Spleen (tissue), 11 donors: Measurements from ENCODE around the gene VENTX. TPM values are rescaled to one million over a fixed set of nuclear protein-coding genes. Genes with fewer than 3 reads are reported as not detected.

ENCODE experiments used
- DNase-seq: peaks from one replicate; pipeline ENCODE4 v3.0.0-alpha.2; 2020
- H3K27ac ChIP-seq, 8 donors: fragments of 200-600 bp; sonication (generic) in 7 of 8; 1 replicate in 4 of 8; 2 replicates in 4 of 8; pipeline versions ENCODE4 v1.5.0 to v1.8.0; 2016 to 2021; ENCODE audit warnings: inconsistent platforms in 4 of 8, mild to moderate bottlenecking in 4 of 8, moderate library complexity in 1 of 8
- H3K27me3 ChIP-seq, 7 donors: fragments of 200-600 bp; sonication (generic) in 6 of 7; replicated peaks in 1 of 7; 1 replicate in 4 of 7; 2 replicates in 3 of 7; pipeline versions ENCODE4 v1.5.0 to v1.8.0; 2016 to 2021; ENCODE audit warnings: inconsistent platforms in 3 of 7, mild to moderate bottlenecking in 1 of 7
- H3K36me3 ChIP-seq, 6 donors: fragments of 200-600 bp; sonication (generic) in 5 of 6; 1 replicate in 4 of 6; 2 replicates in 2 of 6; pipeline versions ENCODE4 v1.5.0 to v1.8.0; 2016 to 2021; ENCODE audit warnings: inconsistent platforms in 2 of 6
- H3K4me1 ChIP-seq, 6 donors: fragments of 200-600 bp; sonication (generic) in 5 of 6; 1 replicate in 3 of 6; 2 replicates in 3 of 6; pipeline versions ENCODE4 v1.5.0 to v1.8.0; 2016 to 2021; ENCODE audit warnings: inconsistent platforms in 3 of 6
- H3K4me3 ChIP-seq, 8 donors: fragments of 200-600 bp; sonication (generic) in 7 of 8; 1 replicate in 4 of 8; 2 replicates in 4 of 8; pipeline versions ENCODE4 v1.5.0 to v1.8.0; 2016 to 2021; ENCODE audit warnings: inconsistent platforms in 4 of 8, mild to moderate bottlenecking in 4 of 8, moderate library complexity in 2 of 8
- H3K9me3 ChIP-seq, 8 donors: fragments of 200-600 bp; sonication (generic) in 7 of 8; 1 replicate in 4 of 8; 2 replicates in 4 of 8; pipeline versions ENCODE4 v1.5.0 to v1.8.0; 2016 to 2021; ENCODE audit warnings: inconsistent platforms in 4 of 8
- POLR2A ChIP-seq, 3 donors: fragments of 450-650 bp; IDR thresholded peaks; one replicate each; pipeline ENCODE4 v1.5.1; 2017; ENCODE audit warnings: antibody characterized with exemption in 3 of 3, mild to moderate bottlenecking in 1 of 3
- POLR2AphosphoS5 ChIP-seq, 3 donors: sonication (generic); formaldehyde crosslinking; IDR thresholded peaks; one replicate each; pipeline ENCODE4 v1.5.1; 2017; ENCODE audit warnings: antibody characterized with exemption in 3 of 3
- whole genome bisulfite sequencing, 5 donors: extraction: QIAGEN DNeasy Blood & Tissue Kit in 3 of 5; methylation state at CpG; one replicate each; pipeline versions ENCODE4 v1.1.5 to v1.1.7; 2013 to 2018; 5-methylcytosine and 5-hydroxymethylcytosine counted together
- intact Hi-C: fragments of 100-400 bp; cut with DNase I; formaldehyde crosslinking; loops from one replicate; pipeline ENCODE4 v1.15.0; 2023; ENCODE audit warnings: low total_unique reads
- polyA plus RNA-seq, 3 donors: library from polyadenylated mRNA; stranded (reverse); fragments of 200-250 nt; gene quantifications; one replicate each; pipeline ENCODE4 v1.2.1, GENCODE V29; 2013
- total RNA-seq, 7 donors: library from RNA; depleted of rRNA in 3 of 7; stranded (reverse); fragments of >200 nt in 3 of 7; fragmentation: NEBNext Ultra II Directional in 4 of 7; extraction: Animal tissue kit (Norgen Biotek cat#: 25700) in 4 of 7; gene quantifications; one replicate each; pipeline versions ENCODE4 v1.1.0 to v1.2.1, GENCODE V29; 2016 to 2021
- TF ChIP-seq, protein P1 (sequence below), 11 experiments: fragments of 200-600 bp in 7 of 11; fragments of 450-650 bp in 4 of 11; sonication (generic) in 4 of 11; IDR thresholded peaks in 8 of 11; conservative IDR thresholded peaks in 3 of 11; 1 replicate in 7 of 11; 2 replicates in 4 of 11; pipeline versions ENCODE4 v1.4.0 to v1.8.0; 2016 to 2021; ENCODE audit warnings: antibody characterized with exemption in 11 of 11, inconsistent platforms in 4 of 11, mild to moderate bottlenecking in 1 of 11
- donor health status: healthy with polysubstance abuse.
- donor health status: DM: no; HTN: no; CAD: no; lungs with moderate emphysema.
- donor health status: DM: no; HTN: no; CAD: no.
- donor health status: Bipolar disorder and iron deficiency.
- donor health status: healthy.
- donor health status: DM: no; HTN: no; CAD: no.
- donor health status: DM: yes; HTN: yes; CAD: no.

Gene VENTX
- total and polyA plus RNA-seq, 10 donors: 0.76 to 10.4 (median 3.2) TPM

DNA sequence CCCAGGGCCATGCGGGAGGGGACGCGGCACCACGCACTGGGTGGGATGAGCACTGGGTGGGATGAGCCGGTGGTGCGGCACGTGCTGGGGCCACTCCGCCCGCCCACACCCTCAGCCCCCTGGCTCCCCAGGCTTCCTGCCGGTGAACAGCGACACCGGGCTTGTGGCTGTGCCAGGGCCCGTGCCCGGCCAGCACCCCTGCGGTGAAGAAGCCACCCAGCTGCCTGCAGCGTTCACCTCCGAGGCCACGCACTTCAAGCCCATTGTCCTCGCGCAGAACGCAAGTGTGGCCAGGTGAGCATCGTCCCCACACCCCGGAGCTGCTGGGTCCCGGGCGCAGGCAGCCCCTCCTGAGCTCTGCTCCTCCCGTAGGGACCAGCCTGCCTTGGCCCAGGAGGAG, 39.4 kb upstream of the VENTX start:
- no peaks in the 10 kb centered on the region for H3K36me3 ChIP-seq
- peaks cover 0 to 57% (median 0%) of the 10 kb centered on the region in 7 donors for H3K27me3 ChIP-seq
- no peaks in the 10 kb centered on the region for H3K4me1 ChIP-seq
- H3K9me3 ChIP-seq: peaks cover 0 to 16% (median 14%) of the 10 kb centered on the region in 8 donors
- WGBS, 5 donors: 94 to 97% (median 95%) methylated on average over 5 to 26 of the region's 26 CpGs; no CpG with 5 or more reads in 1 of the 5 donors
- DNase-seq: peak; percentile 69
- no peak overlapping the region for H3K27ac ChIP-seq
- H3K4me3 ChIP-seq: no peak overlapping the region
- TF ChIP-seq POLR2AphosphoS5 (IDR thresholded peaks at IDR 0.05) (no peak), POLR2A (IDR thresholded peaks at IDR 0.05) (no peak)
- TF ChIP-seq, protein P1, sequence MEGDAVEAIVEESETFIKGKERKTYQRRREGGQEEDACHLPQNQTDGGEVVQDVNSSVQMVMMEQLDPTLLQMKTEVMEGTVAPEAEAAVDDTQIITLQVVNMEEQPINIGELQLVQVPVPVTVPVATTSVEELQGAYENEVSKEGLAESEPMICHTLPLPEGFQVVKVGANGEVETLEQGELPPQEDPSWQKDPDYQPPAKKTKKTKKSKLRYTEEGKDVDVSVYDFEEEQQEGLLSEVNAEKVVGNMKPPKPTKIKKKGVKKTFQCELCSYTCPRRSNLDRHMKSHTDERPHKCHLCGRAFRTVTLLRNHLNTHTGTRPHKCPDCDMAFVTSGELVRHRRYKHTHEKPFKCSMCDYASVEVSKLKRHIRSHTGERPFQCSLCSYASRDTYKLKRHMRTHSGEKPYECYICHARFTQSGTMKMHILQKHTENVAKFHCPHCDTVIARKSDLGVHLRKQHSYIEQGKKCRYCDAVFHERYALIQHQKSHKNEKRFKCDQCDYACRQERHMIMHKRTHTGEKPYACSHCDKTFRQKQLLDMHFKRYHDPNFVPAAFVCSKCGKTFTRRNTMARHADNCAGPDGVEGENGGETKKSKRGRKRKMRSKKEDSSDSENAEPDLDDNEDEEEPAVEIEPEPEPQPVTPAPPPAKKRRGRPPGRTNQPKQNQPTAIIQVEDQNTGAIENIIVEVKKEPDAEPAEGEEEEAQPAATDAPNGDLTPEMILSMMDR (IDR thresholded peaks at IDR 0.05 in 8 of 11, conservative IDR thresholded peaks at IDR 0.05 in 3 of 11): no peak
- intact Hi-C loops: no loop called here

DNA sequence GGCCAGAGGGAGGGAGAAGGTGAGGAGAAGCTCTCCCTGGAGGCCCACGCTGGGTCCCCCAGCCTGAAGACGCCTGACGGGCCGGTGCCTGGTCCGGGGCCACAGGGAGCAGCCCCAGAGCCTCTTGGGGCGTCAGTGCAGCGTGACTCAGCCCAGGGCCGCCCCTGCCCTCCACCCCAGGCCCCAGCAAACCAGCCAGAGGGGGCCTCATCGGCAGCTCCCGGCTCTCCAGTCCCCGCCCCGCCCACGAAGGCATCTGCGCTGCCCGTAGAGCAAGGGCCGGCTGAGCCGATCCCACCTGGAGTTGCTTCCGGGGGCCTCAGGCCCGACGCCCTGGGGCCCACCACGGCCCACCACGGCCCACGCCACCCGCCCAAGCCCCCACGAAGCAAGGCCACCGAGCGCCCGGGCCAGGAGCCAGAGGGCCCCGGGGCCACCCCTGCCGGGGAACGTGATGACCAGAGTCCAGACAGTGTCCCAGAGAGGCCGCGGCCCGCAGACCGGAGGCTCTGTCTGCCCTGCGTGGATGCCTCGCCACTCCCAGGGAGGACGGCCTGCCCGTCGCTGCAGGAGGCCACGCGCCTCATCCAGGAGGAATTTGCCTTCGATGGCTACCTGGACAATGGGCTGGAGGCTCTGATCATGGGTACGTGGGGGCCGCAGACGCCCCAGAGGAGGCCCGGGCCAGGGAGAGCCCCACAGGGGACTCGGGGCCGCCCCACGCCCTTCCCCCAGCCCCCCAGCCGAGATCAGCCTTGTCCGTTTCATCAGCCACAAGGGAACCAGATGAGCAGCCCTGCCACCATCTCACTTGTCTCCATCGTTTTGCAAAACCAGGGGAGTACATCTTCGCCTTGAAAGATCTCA, 38.8 kb upstream of the VENTX start:
- 87 to 92% (median 89%) methylated on average over 32 to 54 of the region's 54 CpGs for WGBS, 5 donors
- Histone ChIP-seq H3K9me3 (peaks cover 0 to 10% (median 7%) of the 10 kb centered on the region in 8 donors), H3K4me1 (no peaks in the 10 kb centered on the region), H3K36me3 (no peaks in the 10 kb centered on the region), H3K4me3 (no peak overlapping the region), H3K27ac (no peak overlapping the region), H3K27me3 (peaks cover 0 to 57% (median 0%) of the 10 kb centered on the region in 7 donors)
- DNase-seq: no peak
- intact Hi-C loops: no loop called here
- TF ChIP-seq, protein P1 (IDR thresholded peaks at IDR 0.05 in 8 of 11, conservative IDR thresholded peaks at IDR 0.05 in 3 of 11): no peak
- no peak for TF ChIP-seq POLR2A (IDR thresholded peaks at IDR 0.05)
- no peak for TF ChIP-seq POLR2AphosphoS5 (IDR thresholded peaks at IDR 0.05)

DNA sequence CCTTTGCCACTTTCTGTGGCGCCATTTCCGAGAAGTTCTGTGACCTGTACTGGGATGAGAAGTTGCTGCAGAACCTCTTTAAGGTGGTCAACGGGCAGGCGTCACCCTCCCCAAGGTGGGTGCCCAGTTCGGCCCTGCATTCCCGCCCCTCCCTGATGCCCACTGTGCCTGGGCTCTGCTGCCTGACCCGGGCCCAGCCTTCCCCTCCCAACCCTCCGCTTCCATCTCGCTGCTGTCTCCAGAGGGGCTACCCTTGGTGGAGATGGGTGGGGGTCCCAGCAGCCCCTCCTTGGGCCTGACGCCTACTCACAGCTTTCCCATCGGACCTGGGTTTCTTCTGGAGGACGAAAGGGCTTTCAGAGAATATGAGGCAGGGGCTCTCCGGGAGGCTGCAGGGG, 38.2 kb upstream of the VENTX start:
- Histone ChIP-seq H3K36me3 (no peaks in the 10 kb centered on the region), H3K27ac (no peak overlapping the region), H3K27me3 (peaks cover 0 to 57% (median 0%) of the 10 kb centered on the region in 7 donors), H3K9me3 (peaks cover 0 to 3% (median 1%) of the 10 kb centered on the region in 8 donors), H3K4me1 (no peaks in the 10 kb centered on the region), H3K4me3 (no peak overlapping the region)
- no peak for DNase-seq
- TF ChIP-seq, protein P1 (IDR thresholded peaks at IDR 0.05 in 8 of 11, conservative IDR thresholded peaks at IDR 0.05 in 3 of 11): no peak
- TF ChIP-seq POLR2A (IDR thresholded peaks at IDR 0.05) (no peak), POLR2AphosphoS5 (IDR thresholded peaks at IDR 0.05) (no peak)
- intact Hi-C loops: no loop called here
- WGBS, 5 donors: 82 to 95% (median 87%) methylated on average over 10 to 13 of the region's 13 CpGs

DNA sequence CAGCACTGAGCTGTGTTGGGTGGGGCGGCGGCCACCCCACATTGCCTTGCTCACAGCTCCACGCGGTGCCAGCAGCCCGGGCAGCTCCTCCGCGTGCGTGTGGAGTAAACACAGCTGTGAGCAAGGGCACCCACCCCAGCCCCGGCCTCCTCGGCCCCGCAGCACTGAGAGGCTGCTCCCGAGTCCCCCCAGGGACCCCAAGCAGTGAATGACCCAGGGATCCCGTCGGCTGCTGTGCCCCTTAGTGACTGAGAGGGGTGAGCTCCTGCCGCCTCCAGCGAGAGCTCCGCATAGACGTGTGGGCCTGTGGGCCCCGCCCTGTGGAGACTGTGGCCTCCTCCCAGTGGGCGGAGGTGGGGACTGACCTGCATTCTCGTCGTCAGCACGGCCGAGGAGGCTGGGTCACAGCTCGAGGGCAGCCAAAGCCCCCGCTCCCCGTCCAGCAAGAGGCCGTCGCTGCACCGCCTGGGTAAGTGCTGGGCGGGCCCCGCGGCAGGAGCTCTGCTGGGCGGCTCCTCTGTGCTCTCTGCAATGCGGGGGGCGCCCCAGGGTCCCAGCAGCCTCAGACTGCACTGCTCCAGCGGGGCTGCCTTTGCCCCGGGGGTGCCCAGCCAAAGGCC, 37.6 kb upstream of the VENTX start:
- DNase-seq: no peak
- intact Hi-C loops: no loop called here
- TF ChIP-seq POLR2AphosphoS5 (IDR thresholded peaks at IDR 0.05): no peak
- no peak for TF ChIP-seq POLR2A (IDR thresholded peaks at IDR 0.05)
- TF ChIP-seq, protein P1 (IDR thresholded peaks at IDR 0.05 in 8 of 11, conservative IDR thresholded peaks at IDR 0.05 in 3 of 11): no peak

More for the DNA sequence above, 37.6 kb upstream of the VENTX start:
- no peak overlapping the region for H3K27ac ChIP-seq
- H3K27me3 ChIP-seq: peaks cover 0 to 59% (median 0%) of the 10 kb centered on the region in 7 donors
- no peaks in the 10 kb centered on the region for H3K4me1 ChIP-seq
- H3K36me3 ChIP-seq: no peaks in the 10 kb centered on the region
- no peak overlapping the region for H3K4me3 ChIP-seq
- WGBS, 5 donors: 63 to 74% (median 64%) methylated on average over 12 to 38 of the region's 38 CpGs
- H3K9me3 ChIP-seq: no peaks in the 10 kb centered on the region
